ENCODE data around the gene TAF5L. TPM values are rescaled to one million over a fixed set of nuclear protein-coding genes. Genes with fewer than 3 reads are reported as not detected.

The TAF5L gene
- total RNA-seq, 4 donors from 2014 or later: 7.8 to 15.8 (median 12.7) TPM

- no peaks in the 10 kb centered on the region for H3K4me1 ChIP-seq
- intact Hi-C loops (cut with DNase I): no loop called here
- H3K4me3 ChIP-seq: no peak overlapping the region
- no peaks in the 10 kb centered on the region for H3K27me3 ChIP-seq
- no peak for DNase-seq
- WGBS, 2 donors: 70 to 82% methylated on average over 3 to 5 of the region's 5 CpGs
- no peak for TF ChIP-seq CTCF (IDR thresholded peaks at IDR 0.05)
- no peak for TF ChIP-seq POLR2A (IDR thresholded peaks at IDR 0.05)
- H3K27ac ChIP-seq: no peak overlapping the region
- H3K9me3 ChIP-seq: no peaks in the 10 kb centered on the region
- peaks cover 0 to 55% (median 32%) of the 10 kb centered on the region in 3 donors for H3K36me3 ChIP-seq
These were observed 12.0 kb downstream of the TAF5L start for GRCh38 chr1:229613938-229614337.

- DNase-seq: no peak
These were observed 17.3 kb downstream of the TAF5L start for GRCh38 chr1:229608590-229608989.

GRCh38 chr1:229607370-229607769, 18.6 kb downstream of the TAF5L start:
- H3K36me3 ChIP-seq: peaks cover under 1 to 100% (median 58%) of the 10 kb centered on the region in 3 donors
- 78 to 87% methylated on average over 2 of the region's 2 CpGs for WGBS, 2 donors
- H3K27ac ChIP-seq: no peak overlapping the region
- no peak overlapping the region for H3K4me3 ChIP-seq
- DNase-seq: no peak
- H3K27me3 ChIP-seq: no peaks in the 10 kb centered on the region
- no peaks in the 10 kb centered on the region for H3K4me1 ChIP-seq
- intact Hi-C loops (cut with DNase I): no loop called here
- TF ChIP-seq CTCF (IDR thresholded peaks at IDR 0.05) (no peak), POLR2A (IDR thresholded peaks at IDR 0.05) (no peak)
- H3K9me3 ChIP-seq: no peaks in the 10 kb centered on the region

More at GRCh38 chr1:229608590-229608989, 17.3 kb downstream of the TAF5L start:
- intact Hi-C loops (cut with DNase I): no loop called here
- H3K27me3 ChIP-seq: no peaks in the 10 kb centered on the region
- WGBS, 2 donors: 94 to 95% methylated on average over 2 of the region's 2 CpGs
- H3K9me3 ChIP-seq: no peaks in the 10 kb centered on the region
- TF ChIP-seq POLR2A (IDR thresholded peaks at IDR 0.05) (no peak), CTCF (IDR thresholded peaks at IDR 0.05) (no peak)
- H3K4me3 ChIP-seq: no peak overlapping the region
- peaks cover 0 to 100% (median 58%) of the 10 kb centered on the region in 3 donors for H3K36me3 ChIP-seq
- H3K27ac ChIP-seq: no peak overlapping the region
- H3K4me1 ChIP-seq: no peaks in the 10 kb centered on the region

- peaks cover 6 to 93% (median 33%) of the 10 kb centered on the region in 3 donors for H3K36me3 ChIP-seq
These were observed 22.4 kb downstream of the TAF5L start for GRCh38 chr1:229603371-229604005.

More at GRCh38 chr1:229603371-229604005, 22.4 kb downstream of the TAF5L start:
- TF ChIP-seq CTCF (IDR thresholded peaks at IDR 0.05) (no peak), POLR2A (IDR thresholded peaks at IDR 0.05) (no peak)
- WGBS, 2 donors: 81 to 90% methylated on average over 7 of the region's 7 CpGs
- intact Hi-C loops (cut with DNase I): no loop called here
- Histone ChIP-seq H3K27ac (no peak overlapping the region), H3K27me3 (no peaks in the 10 kb centered on the region), H3K4me3 (no peak overlapping the region), H3K4me1 (peaks cover 0 to 11% (median 0%) of the 10 kb centered on the region in 3 donors), H3K9me3 (no peaks in the 10 kb centered on the region)
- no peak for DNase-seq

All from esophagus squamous epithelium (tissue), 5 donors.